ENCODE measurements around the gene RBBP8. TPM values are rescaled to one million over a fixed set of nuclear protein-coding genes. Genes with fewer than 3 reads are reported as not detected.

RBBP8 gene
- polyA plus RNA-seq, 1 donor from 2014 or later = 19.5 TPM

DNA sequence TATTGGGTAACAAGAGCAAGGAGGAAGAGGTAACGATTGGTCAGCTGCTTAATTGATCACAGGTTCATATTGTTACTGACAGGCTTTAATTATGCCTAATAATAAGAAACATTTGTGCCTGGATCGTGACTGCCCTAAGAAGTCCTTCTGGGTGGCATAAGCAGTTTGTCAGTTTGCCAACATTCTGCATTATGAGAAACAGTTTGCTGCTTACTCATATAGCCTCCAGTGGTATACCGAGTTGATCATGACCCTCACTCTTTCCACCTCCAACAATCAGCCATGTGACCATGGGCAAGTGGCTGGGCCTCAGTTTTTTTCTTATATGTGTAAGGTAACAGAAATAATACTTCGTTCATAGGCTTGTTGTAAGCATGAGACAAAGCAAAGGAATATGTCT is 105.6 kb downstream of the RBBP8 start:
- H3K27me3 ChIP-seq (ENCODE audit: insufficient read depth, low read depth, low read length) = no peaks in the 10 kb centered on the region
- H3K9me3 ChIP-seq (ENCODE audit: low read length) = no peaks in the 10 kb centered on the region
- TF ChIP-seq MXI1 (conservative IDR thresholded peaks at IDR 0.05; ENCODE audit: poor library complexity, severe bottlenecking) (no peak), SMC3 (conservative IDR thresholded peaks at IDR 0.05; ENCODE audit: poor library complexity) (no peak), POLR2AphosphoS5 (IDR thresholded peaks at IDR 0.05) (no peak), EZH2 (IDR thresholded peaks at IDR 0.05; ENCODE audit: borderline replicate concordance, insufficient read depth, low read length, poor library complexity, severe bottlenecking) (no peak), RAD21 (conservative IDR thresholded peaks at IDR 0.05) (no peak), EP300 (conservative IDR thresholded peaks at IDR 0.05; ENCODE audit: poor library complexity, severe bottlenecking) (no peak), TAF1 (IDR thresholded peaks at IDR 0.05; ENCODE audit: low read depth) (no peak)
- TF ChIP-seq, protein P1, sequence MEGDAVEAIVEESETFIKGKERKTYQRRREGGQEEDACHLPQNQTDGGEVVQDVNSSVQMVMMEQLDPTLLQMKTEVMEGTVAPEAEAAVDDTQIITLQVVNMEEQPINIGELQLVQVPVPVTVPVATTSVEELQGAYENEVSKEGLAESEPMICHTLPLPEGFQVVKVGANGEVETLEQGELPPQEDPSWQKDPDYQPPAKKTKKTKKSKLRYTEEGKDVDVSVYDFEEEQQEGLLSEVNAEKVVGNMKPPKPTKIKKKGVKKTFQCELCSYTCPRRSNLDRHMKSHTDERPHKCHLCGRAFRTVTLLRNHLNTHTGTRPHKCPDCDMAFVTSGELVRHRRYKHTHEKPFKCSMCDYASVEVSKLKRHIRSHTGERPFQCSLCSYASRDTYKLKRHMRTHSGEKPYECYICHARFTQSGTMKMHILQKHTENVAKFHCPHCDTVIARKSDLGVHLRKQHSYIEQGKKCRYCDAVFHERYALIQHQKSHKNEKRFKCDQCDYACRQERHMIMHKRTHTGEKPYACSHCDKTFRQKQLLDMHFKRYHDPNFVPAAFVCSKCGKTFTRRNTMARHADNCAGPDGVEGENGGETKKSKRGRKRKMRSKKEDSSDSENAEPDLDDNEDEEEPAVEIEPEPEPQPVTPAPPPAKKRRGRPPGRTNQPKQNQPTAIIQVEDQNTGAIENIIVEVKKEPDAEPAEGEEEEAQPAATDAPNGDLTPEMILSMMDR (IDR thresholded peaks at IDR 0.05; ENCODE audit: poor library complexity, severe bottlenecking) = no peak
- TF ChIP-seq, protein P2, sequence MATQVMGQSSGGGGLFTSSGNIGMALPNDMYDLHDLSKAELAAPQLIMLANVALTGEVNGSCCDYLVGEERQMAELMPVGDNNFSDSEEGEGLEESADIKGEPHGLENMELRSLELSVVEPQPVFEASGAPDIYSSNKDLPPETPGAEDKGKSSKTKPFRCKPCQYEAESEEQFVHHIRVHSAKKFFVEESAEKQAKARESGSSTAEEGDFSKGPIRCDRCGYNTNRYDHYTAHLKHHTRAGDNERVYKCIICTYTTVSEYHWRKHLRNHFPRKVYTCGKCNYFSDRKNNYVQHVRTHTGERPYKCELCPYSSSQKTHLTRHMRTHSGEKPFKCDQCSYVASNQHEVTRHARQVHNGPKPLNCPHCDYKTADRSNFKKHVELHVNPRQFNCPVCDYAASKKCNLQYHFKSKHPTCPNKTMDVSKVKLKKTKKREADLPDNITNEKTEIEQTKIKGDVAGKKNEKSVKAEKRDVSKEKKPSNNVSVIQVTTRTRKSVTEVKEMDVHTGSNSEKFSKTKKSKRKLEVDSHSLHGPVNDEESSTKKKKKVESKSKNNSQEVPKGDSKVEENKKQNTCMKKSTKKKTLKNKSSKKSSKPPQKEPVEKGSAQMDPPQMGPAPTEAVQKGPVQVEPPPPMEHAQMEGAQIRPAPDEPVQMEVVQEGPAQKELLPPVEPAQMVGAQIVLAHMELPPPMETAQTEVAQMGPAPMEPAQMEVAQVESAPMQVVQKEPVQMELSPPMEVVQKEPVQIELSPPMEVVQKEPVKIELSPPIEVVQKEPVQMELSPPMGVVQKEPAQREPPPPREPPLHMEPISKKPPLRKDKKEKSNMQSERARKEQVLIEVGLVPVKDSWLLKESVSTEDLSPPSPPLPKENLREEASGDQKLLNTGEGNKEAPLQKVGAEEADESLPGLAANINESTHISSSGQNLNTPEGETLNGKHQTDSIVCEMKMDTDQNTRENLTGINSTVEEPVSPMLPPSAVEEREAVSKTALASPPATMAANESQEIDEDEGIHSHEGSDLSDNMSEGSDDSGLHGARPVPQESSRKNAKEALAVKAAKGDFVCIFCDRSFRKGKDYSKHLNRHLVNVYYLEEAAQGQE (IDR thresholded peaks at IDR 0.05; ENCODE audit: borderline replicate concordance) = no peak
- no peak overlapping the region for H3K27ac ChIP-seq (ENCODE audit: low read length)
- H3K79me2 ChIP-seq (replicated peaks; ENCODE audit: insufficient read depth, low read length) = no peaks in the 10 kb centered on the region
- H3K9ac ChIP-seq (ENCODE audit: low read length) = no peak overlapping the region
- H4K20me1 ChIP-seq (ENCODE audit: insufficient read depth) = no peaks in the 10 kb centered on the region
- no peaks in the 10 kb centered on the region for H3K36me3 ChIP-seq (ENCODE audit: insufficient read depth, low read length)
- no peak overlapping the region for H2AFZ ChIP-seq (ENCODE audit: low read depth, low read length)
- no peaks in the 10 kb centered on the region for H3K9me2 ChIP-seq (ENCODE audit: insufficient read depth, low read length)
- no peak overlapping the region for H3K4me2 ChIP-seq (ENCODE audit: low read length)
- no peaks in the 10 kb centered on the region for H3F3A ChIP-seq (ENCODE audit: insufficient read depth, low read length, poor library complexity, severe bottlenecking)
- H3K4me3 ChIP-seq (ENCODE audit: low read length) = no peak overlapping the region

DNA sequence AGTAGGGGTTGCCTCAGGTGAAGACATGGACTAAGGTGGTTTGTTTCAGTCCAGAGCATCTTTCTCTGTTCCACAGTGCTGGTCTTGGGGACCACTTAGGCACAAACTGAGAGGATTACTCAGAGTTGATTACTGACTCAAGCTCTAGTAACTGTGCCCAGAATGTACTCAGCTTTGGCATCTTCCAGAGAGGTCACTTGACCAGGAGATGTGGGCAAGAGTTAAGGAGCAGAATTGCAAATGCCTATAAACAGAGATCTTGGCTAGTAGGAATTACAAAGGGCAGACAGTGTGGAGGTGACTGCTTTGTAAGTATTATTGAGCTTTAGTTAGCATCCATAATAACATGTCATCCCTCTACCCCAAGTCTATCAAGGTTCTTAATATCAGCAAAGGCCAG is 109.0 kb downstream of the RBBP8 start:
- Histone ChIP-seq H3K9me3 (ENCODE audit: low read length) (no peaks in the 10 kb centered on the region), H4K20me1 (ENCODE audit: insufficient read depth) (no peaks in the 10 kb centered on the region), H3K4me3 (ENCODE audit: low read length) (no peak overlapping the region), H3K27ac (ENCODE audit: low read length) (no peak overlapping the region), H3K36me3 (ENCODE audit: insufficient read depth, low read length) (no peaks in the 10 kb centered on the region), H3K27me3 (ENCODE audit: insufficient read depth, low read depth, low read length) (no peaks in the 10 kb centered on the region), H3K4me2 (ENCODE audit: low read length) (no peak overlapping the region), H2AFZ (ENCODE audit: low read depth, low read length) (no peak overlapping the region), H3K79me2 (replicated peaks; ENCODE audit: insufficient read depth, low read length) (no peaks in the 10 kb centered on the region), H3K9me2 (ENCODE audit: insufficient read depth, low read length) (no peaks in the 10 kb centered on the region), H3K9ac (ENCODE audit: low read length) (no peak overlapping the region), H3F3A (ENCODE audit: insufficient read depth, low read length, poor library complexity, severe bottlenecking) (no peaks in the 10 kb centered on the region)
- TF ChIP-seq, protein P1 (IDR thresholded peaks at IDR 0.05; ENCODE audit: poor library complexity, severe bottlenecking) = no peak
- no peak for TF ChIP-seq MXI1 (conservative IDR thresholded peaks at IDR 0.05; ENCODE audit: poor library complexity, severe bottlenecking)
- TF ChIP-seq, protein P2 (IDR thresholded peaks at IDR 0.05; ENCODE audit: borderline replicate concordance) = no peak
- TF ChIP-seq EZH2 (IDR thresholded peaks at IDR 0.05; ENCODE audit: borderline replicate concordance, insufficient read depth, low read length, poor library complexity, severe bottlenecking) = no peak
- no peak for TF ChIP-seq POLR2AphosphoS5 (IDR thresholded peaks at IDR 0.05)
- no peak for TF ChIP-seq TAF1 (IDR thresholded peaks at IDR 0.05; ENCODE audit: low read depth)
- TF ChIP-seq SMC3 (conservative IDR thresholded peaks at IDR 0.05; ENCODE audit: poor library complexity) = no peak
- TF ChIP-seq EP300 (conservative IDR thresholded peaks at IDR 0.05; ENCODE audit: poor library complexity, severe bottlenecking) = no peak
- no peak for TF ChIP-seq RAD21 (conservative IDR thresholded peaks at IDR 0.05)
